HCT116 (cell line): ENCODE data around the gene SERGEF. TPM values are rescaled to one million over a fixed set of nuclear protein-coding genes. Genes with fewer than 3 reads are reported as not detected.

Experiments
- ATAC-seq: fragments of 200-7000 bp; cut with Tn5 transposase; 2 replicates; pipeline ENCODE4 v1.9.1; 2020; ENCODE audit warnings: mild to moderate bottlenecking, moderate library complexity
- BruUV-seq: library from RNA; stranded (reverse); fragments of 400-500 nt; replicated peaks from 2 replicates; lab custom pipeline; 2021; lab: Mats Ljungman, UMichigan
- CTCF ChIA-PET: fragments of 300-600 bp; sonication (Branson Sonifier 250); formaldehyde crosslinking; loops from one replicate; lab custom pipeline; 2021; ENCODE audit warnings: antibody characterized with exemption; lab: Charles Lee
- POLR2A ChIA-PET: fragments of 300-600, 350-600 bp; sonication (Branson Sonifier 250); formaldehyde crosslinking; loops from one replicate; lab custom pipeline; 2021; ENCODE audit warnings: antibody characterized with exemption; lab: Charles Lee
- RAD21 ChIA-PET, 2 experiments: fragments of 300-600 bp; sonication (Branson Sonifier 250); formaldehyde crosslinking; loops; one replicate each; lab custom pipeline; 2023; ENCODE audit warnings: low total read pairs in 2 of 2; ENCODE audit not compliant: uncharacterized antibody in 2 of 2, unreplicated experiment in 2 of 2, low non-redundant PET in 1 of 2; lab: Charles Lee
- DNase-seq: peaks from one replicate; pipeline ENCODE4 v3.0.0-alpha.2; 2010; ENCODE audit warnings: low read depth, low spot score
- H2AFZ ChIP-seq: fragments of 200-600 bp; shearing (Covaris generic), sonication (generic); 2 replicates; pipeline ENCODE4 v1.6.1; 2017; ENCODE audit warnings: low read depth, mixed run types, mixed read lengths, antibody characterized with exemption, low read length; ENCODE audit not compliant: poor library complexity, severe bottlenecking
- H3K27ac ChIP-seq: 2 replicates; pipeline ENCODE4 v1.5.1; 2012; ENCODE audit warnings: low read depth, low read length
- H3K27me3 ChIP-seq: fragments of 200-600 bp; sonication (generic); 2 replicates; pipeline ENCODE4 v1.6.1; 2016; ENCODE audit warnings: mixed run types, low read length, mixed read lengths; ENCODE audit not compliant: insufficient read depth
- H3K36me3 ChIP-seq, 2 experiments: fragments of 200-500 bp in 1 of 2; fragments of 200-600 bp in 1 of 2; sonication (Bioruptor generic) in 1 of 2; sonication (generic) in 1 of 2; 2 replicates each; pipeline versions ENCODE4 v1.5.1 to v1.6.1; 2014 to 2016; ENCODE audit warnings: low read length in 2 of 2, inconsistent platforms in 1 of 2, mixed read lengths in 1 of 2, mixed run types in 1 of 2; ENCODE audit not compliant: insufficient read depth in 2 of 2, control insufficient read depth in 1 of 2
- H3K4me1 ChIP-seq, 2 experiments: fragments of 200-600 bp in 1 of 2; sonication (generic) in 1 of 2; 2 replicates each; pipeline versions ENCODE4 v1.5.1 to v1.6.1; 2012 to 2017; ENCODE audit warnings: low read length in 2 of 2, inconsistent platforms in 1 of 2, mild to moderate bottlenecking in 1 of 2, mixed read lengths in 1 of 2, mixed run types in 1 of 2, moderate library complexity in 1 of 2; ENCODE audit not compliant: insufficient read depth in 2 of 2, control insufficient read depth in 1 of 2
- H3K4me2 ChIP-seq: fragments of 200-600 bp; sonication (generic); 2 replicates; pipeline ENCODE4 v1.6.1; 2017; ENCODE audit warnings: mixed run types, low read length, mixed read lengths
- H3K4me3 ChIP-seq, 2 experiments: fragments of 200-600 bp in 1 of 2; sonication (generic) in 1 of 2; replicated peaks in 1 of 2; 2 replicates each; pipeline ENCODE4 v1.5.1; 2011 to 2016; ENCODE audit warnings: low read length in 2 of 2, control low read depth in 1 of 2, low read depth in 1 of 2, mild to moderate bottlenecking in 1 of 2, mixed read lengths in 1 of 2, mixed run types in 1 of 2
- H3K79me2 ChIP-seq: fragments of 200-600 bp; sonication (generic); 2 replicates; pipeline ENCODE4 v1.6.1; 2017; ENCODE audit warnings: mild to moderate bottlenecking, mixed run types, low read length, moderate library complexity, mixed read lengths; ENCODE audit not compliant: insufficient read depth
- H3K9ac ChIP-seq: fragments of 200-600 bp; sonication (generic); 2 replicates; pipeline ENCODE4 v1.6.1; 2016; ENCODE audit warnings: low read length, mixed read lengths
- H3K9me2 ChIP-seq: fragments of 200-600 bp; sonication (generic), shearing (Covaris generic); 2 replicates; pipeline ENCODE4 v1.6.1; 2017; ENCODE audit warnings: mixed run types, mild to moderate bottlenecking, moderate library complexity; ENCODE audit not compliant: insufficient read depth
- H3K9me3 ChIP-seq, 2 experiments: fragments of 200-500 bp in 1 of 2; fragments of 200-600 bp in 1 of 2; sonication (Bioruptor generic) in 1 of 2; sonication (generic) in 1 of 2; 2 replicates each; pipeline ENCODE4 v1.6.1; 2014 to 2017; ENCODE audit warnings: low read length in 2 of 2, mixed read lengths in 2 of 2, inconsistent platforms in 1 of 2, low read depth in 1 of 2, mild to moderate bottlenecking in 1 of 2, mixed run types in 1 of 2, moderate library complexity in 1 of 2; ENCODE audit not compliant: control insufficient read depth in 1 of 2, insufficient read depth in 1 of 2
- H4K20me1 ChIP-seq: fragments of 200-600 bp; sonication (generic), shearing (Covaris generic); 2 replicates; pipeline ENCODE4 v1.6.1; 2017; ENCODE audit warnings: mixed run types, mild to moderate bottlenecking, moderate library complexity; ENCODE audit not compliant: insufficient read depth
- CBX3 ChIP-seq: IDR thresholded peaks from 2 replicates; pipeline ENCODE4 v1.6.1; 2012; ENCODE audit warnings: low read depth
- CEBPB ChIP-seq: IDR thresholded peaks from 2 replicates; pipeline ENCODE4 v1.6.1; 2012; ENCODE audit warnings: low read depth
- EGR1 ChIP-seq: IDR thresholded peaks from 2 replicates; pipeline ENCODE4 v1.6.1; 2012; ENCODE audit warnings: low read depth
- EZH2 ChIP-seq: fragments of 200-600 bp; sonication (generic); IDR thresholded peaks from 2 replicates; pipeline ENCODE4 v1.6.1; 2017; ENCODE audit warnings: antibody characterized with exemption, mixed run types
- POLR2AphosphoS5 ChIP-seq: IDR thresholded peaks from 2 replicates; pipeline ENCODE4 v1.6.1; 2011; ENCODE audit warnings: mild to moderate bottlenecking, low read depth, low read length, moderate library complexity
- RAD21 ChIP-seq: IDR thresholded peaks from 2 replicates; pipeline ENCODE4 v1.6.1; 2012; ENCODE audit warnings: low read depth, mild to moderate bottlenecking
- SIN3A ChIP-seq: IDR thresholded peaks from 2 replicates; pipeline ENCODE4 v1.6.1; 2012; ENCODE audit warnings: low read depth
- SP1 ChIP-seq: IDR thresholded peaks from 2 replicates; pipeline ENCODE4 v1.6.1; 2012; ENCODE audit warnings: low read depth
- SRF ChIP-seq: IDR thresholded peaks from 2 replicates; pipeline ENCODE4 v1.6.1; 2012; ENCODE audit warnings: low read depth
- YY1 ChIP-seq: IDR thresholded peaks from 2 replicates; pipeline ENCODE4 v1.6.1; 2011; ENCODE audit warnings: low read length, low read depth, moderate library complexity, mild to moderate bottlenecking; ENCODE audit not compliant: insufficient replicate concordance; ENCODE audit errors: extremely low read depth
- ZFX ChIP-seq: fragments of 450-650 bp; IDR thresholded peaks from 2 replicates; pipeline ENCODE4 v1.6.1; 2017
- ZNF274 ChIP-seq: fragments of 200-500 bp; sonication (Bioruptor generic); IDR thresholded peaks from 2 replicates; pipeline ENCODE4 v1.6.1; 2014; ENCODE audit warnings: mild to moderate bottlenecking, low read depth, low read length, inconsistent platforms
- intact Hi-C: fragments of 100-400 bp; cut with micrococcal nuclease; formaldehyde crosslinking; loops from 2 replicates; pipeline ENCODE4 v1.10.0; 2022
- total RNA-seq: library from RNA; stranded (reverse); gene quantifications from one replicate; pipeline ENCODE4 v1.2.1, GENCODE V29; 2021; ENCODE audit not compliant: unreplicated experiment
- TF ChIP-seq, protein P1 (sequence below): IDR thresholded peaks from 2 replicates; pipeline ENCODE4 v1.6.1; 2012
- TF ChIP-seq, protein P2 (sequence below): IDR thresholded peaks from 2 replicates; pipeline ENCODE4 v1.6.1; 2012
- TF ChIP-seq, protein P3 (sequence below), 3 experiments: fragments of 200-600 bp in 1 of 3; sonication (generic) in 1 of 3; IDR thresholded peaks in 2 of 3; conservative IDR thresholded peaks in 1 of 3; 2 replicates each; pipeline ENCODE4 v1.5.1; 2012 to 2017; ENCODE audit warnings: low read depth in 2 of 3, low read length in 2 of 3, antibody characterized with exemption in 1 of 3, borderline replicate concordance in 1 of 3, control low read depth in 1 of 3, mild to moderate bottlenecking in 1 of 3, mixed read lengths in 1 of 3, mixed run types in 1 of 3, moderate library complexity in 1 of 3; ENCODE audit not compliant: insufficient read depth in 1 of 3
- TF ChIP-seq, protein P4 (sequence below): IDR thresholded peaks from 2 replicates; pipeline ENCODE4 v1.6.1; 2012; ENCODE audit warnings: low read depth

SERGEF gene
- total RNA-seq, 1 experiment from 2014 or later = 32.8 TPM

DNA sequence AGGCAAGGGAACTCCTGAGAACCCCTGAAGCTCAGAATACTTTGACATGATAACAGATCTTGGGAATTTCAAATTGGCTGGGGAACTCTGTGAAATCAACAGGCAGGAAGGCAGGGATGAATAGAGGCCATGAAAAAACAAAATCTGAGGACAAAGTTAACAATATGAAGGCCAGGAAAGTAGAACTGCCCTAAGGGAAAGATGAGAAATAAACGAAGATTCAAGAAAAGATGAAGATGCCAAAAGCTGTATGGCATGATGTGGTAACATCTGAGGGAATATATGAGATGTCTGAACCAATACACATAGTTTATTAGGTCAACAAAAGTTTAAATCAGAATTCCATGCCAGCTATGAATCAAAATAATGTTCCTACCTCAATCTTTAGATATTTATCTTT, 25.0 kb downstream of the SERGEF start (continued):
- TF ChIP-seq RAD21 (no peak), EZH2 (no peak), SIN3A (no peak), CEBPB (no peak), POLR2AphosphoS5 (no peak), EGR1 (no peak), SRF (no peak), ZNF274 (no peak), YY1 (no peak)
- TF ChIP-seq, protein P1, sequence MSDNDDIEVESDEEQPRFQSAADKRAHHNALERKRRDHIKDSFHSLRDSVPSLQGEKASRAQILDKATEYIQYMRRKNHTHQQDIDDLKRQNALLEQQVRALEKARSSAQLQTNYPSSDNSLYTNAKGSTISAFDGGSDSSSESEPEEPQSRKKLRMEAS = no peak
- TF ChIP-seq, all 23 proteins: peak for 0

DNA sequence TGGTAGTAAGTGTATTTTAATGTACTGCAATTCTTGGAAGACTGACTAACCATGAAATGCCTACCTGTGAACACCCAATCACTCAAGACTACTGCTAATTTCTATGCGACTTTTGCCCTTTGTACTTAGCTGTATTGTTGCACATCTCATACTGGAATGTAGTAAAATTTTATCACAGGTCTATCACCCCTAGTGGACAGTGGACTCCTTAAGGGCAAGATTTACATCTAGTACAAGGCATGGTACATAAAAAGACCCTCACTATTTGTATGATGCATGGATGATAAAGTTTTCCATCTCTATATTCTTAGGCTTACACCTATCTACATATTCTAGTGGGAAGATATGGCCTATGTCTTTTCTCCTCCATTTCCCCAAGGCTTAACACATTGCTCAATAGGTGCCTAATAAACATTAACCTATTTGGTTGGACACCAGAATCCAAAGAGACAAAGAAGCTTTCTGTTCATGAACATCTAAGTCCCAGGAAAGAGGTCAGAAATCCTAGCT, 26.1 kb downstream of the SERGEF start:
- H2AFZ ChIP-seq = no peak overlapping the region
- CTCF ChIA-PET = interaction anchor here (0.7 to 2.5 kb wide), 8 partner anchors 10 to 366 kb away, joined by 3 to 14 read pairs (median 4); no protein-coding TSS in a partner anchor
- no peaks in the 10 kb centered on the region for H3K9me2 ChIP-seq
- POLR2A ChIA-PET = no interaction called here
- ATAC-seq = peak; percentile 56
- intact Hi-C loops = no loop called here
- H3K27me3 ChIP-seq = no peaks in the 10 kb centered on the region
- H3K4me1 ChIP-seq = peaks cover 23 to 28% of the 10 kb centered on the region in 2 experiments
- H3K4me3 ChIP-seq = peak overlapping the region in 1 of 2 experiments; percentile 12; a peak in 1 of 4 replicates
- H3K4me2 ChIP-seq = peak overlapping the region; percentile 55
- no TSS peak for BruUV-seq
- no peaks in the 10 kb centered on the region for H4K20me1 ChIP-seq
- H3K36me3 ChIP-seq = peaks cover 0 to 2% of the 10 kb centered on the region in 2 experiments; a peak in 2 of 4 replicates
- H3K9ac ChIP-seq = no peak overlapping the region
- H3K27ac ChIP-seq = peak overlapping the region; percentile 64; the same call in 1 of the 2 replicates
- RAD21 ChIA-PET = no interaction called here
- no peaks in the 10 kb centered on the region for H3K79me2 ChIP-seq
- no peaks in the 10 kb centered on the region for H3K9me3 ChIP-seq
- no peak for DNase-seq
- TF ChIP-seq SP1 (peak; percentile 2; the same call in 1 of the 2 replicates), ZFX (no peak), CBX3 (no peak), EGR1 (no peak), SRF (no peak)
- TF ChIP-seq, protein P2, sequence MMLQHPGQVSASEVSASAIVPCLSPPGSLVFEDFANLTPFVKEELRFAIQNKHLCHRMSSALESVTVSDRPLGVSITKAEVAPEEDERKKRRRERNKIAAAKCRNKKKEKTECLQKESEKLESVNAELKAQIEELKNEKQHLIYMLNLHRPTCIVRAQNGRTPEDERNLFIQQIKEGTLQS = no peak
- TF ChIP-seq, protein P3, sequence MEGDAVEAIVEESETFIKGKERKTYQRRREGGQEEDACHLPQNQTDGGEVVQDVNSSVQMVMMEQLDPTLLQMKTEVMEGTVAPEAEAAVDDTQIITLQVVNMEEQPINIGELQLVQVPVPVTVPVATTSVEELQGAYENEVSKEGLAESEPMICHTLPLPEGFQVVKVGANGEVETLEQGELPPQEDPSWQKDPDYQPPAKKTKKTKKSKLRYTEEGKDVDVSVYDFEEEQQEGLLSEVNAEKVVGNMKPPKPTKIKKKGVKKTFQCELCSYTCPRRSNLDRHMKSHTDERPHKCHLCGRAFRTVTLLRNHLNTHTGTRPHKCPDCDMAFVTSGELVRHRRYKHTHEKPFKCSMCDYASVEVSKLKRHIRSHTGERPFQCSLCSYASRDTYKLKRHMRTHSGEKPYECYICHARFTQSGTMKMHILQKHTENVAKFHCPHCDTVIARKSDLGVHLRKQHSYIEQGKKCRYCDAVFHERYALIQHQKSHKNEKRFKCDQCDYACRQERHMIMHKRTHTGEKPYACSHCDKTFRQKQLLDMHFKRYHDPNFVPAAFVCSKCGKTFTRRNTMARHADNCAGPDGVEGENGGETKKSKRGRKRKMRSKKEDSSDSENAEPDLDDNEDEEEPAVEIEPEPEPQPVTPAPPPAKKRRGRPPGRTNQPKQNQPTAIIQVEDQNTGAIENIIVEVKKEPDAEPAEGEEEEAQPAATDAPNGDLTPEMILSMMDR (IDR thresholded peaks at IDR 0.05 in 2 of 3, conservative IDR thresholded peaks at IDR 0.05 in 1 of 3; ENCODE audit: borderline replicate concordance in 1 of 3, insufficient read depth in 1 of 3, low read depth in 2 of 3, low read length in 2 of 3) = peak in 2 of 3 experiments; percentile 29 to 59; a peak in 4 of 6 replicates
- TF ChIP-seq, protein P4, sequence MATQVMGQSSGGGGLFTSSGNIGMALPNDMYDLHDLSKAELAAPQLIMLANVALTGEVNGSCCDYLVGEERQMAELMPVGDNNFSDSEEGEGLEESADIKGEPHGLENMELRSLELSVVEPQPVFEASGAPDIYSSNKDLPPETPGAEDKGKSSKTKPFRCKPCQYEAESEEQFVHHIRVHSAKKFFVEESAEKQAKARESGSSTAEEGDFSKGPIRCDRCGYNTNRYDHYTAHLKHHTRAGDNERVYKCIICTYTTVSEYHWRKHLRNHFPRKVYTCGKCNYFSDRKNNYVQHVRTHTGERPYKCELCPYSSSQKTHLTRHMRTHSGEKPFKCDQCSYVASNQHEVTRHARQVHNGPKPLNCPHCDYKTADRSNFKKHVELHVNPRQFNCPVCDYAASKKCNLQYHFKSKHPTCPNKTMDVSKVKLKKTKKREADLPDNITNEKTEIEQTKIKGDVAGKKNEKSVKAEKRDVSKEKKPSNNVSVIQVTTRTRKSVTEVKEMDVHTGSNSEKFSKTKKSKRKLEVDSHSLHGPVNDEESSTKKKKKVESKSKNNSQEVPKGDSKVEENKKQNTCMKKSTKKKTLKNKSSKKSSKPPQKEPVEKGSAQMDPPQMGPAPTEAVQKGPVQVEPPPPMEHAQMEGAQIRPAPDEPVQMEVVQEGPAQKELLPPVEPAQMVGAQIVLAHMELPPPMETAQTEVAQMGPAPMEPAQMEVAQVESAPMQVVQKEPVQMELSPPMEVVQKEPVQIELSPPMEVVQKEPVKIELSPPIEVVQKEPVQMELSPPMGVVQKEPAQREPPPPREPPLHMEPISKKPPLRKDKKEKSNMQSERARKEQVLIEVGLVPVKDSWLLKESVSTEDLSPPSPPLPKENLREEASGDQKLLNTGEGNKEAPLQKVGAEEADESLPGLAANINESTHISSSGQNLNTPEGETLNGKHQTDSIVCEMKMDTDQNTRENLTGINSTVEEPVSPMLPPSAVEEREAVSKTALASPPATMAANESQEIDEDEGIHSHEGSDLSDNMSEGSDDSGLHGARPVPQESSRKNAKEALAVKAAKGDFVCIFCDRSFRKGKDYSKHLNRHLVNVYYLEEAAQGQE = no peak
- TF ChIP-seq, all 23 proteins: peak for 2
